Stimulated activated memory B cell treated with anti-CD40 and anti-IgM and Interleukin-4, amounts not matched to agents 10 μg/mL and 1 μg/mL and 100 μg/mL, for 72 hours (primary cell): ENCODE data around the gene ARHGAP19.

Experiments
- ATAC-seq: fragments of 150-1000 bp; cut with Tn5 transposase; 2 replicates; pipeline ENCODE4 v1.10.0; 2021
- H3K27ac Mint-ChIP-seq: one replicate; pipeline ENCODE4 v1.8.0; 2022; ENCODE audit warnings: mild to moderate bottlenecking, mixed read lengths
- H3K27me3 Mint-ChIP-seq: one replicate; pipeline ENCODE4 v1.8.0; 2022; ENCODE audit warnings: mixed read lengths
- H3K36me3 Mint-ChIP-seq: one replicate; pipeline ENCODE4 v1.8.0; 2022; ENCODE audit warnings: mixed read lengths
- H3K4me1 Mint-ChIP-seq: one replicate; pipeline ENCODE4 v1.8.0; 2022; ENCODE audit warnings: mixed read lengths
- H3K4me3 Mint-ChIP-seq: one replicate; pipeline ENCODE4 v1.8.0; 2022; ENCODE audit warnings: mild to moderate bottlenecking, moderate library complexity, mixed read lengths
- H3K9me3 Mint-ChIP-seq: one replicate; pipeline ENCODE4 v1.8.0; 2022; ENCODE audit warnings: mixed read lengths

The ARHGAP19 gene

DNA sequence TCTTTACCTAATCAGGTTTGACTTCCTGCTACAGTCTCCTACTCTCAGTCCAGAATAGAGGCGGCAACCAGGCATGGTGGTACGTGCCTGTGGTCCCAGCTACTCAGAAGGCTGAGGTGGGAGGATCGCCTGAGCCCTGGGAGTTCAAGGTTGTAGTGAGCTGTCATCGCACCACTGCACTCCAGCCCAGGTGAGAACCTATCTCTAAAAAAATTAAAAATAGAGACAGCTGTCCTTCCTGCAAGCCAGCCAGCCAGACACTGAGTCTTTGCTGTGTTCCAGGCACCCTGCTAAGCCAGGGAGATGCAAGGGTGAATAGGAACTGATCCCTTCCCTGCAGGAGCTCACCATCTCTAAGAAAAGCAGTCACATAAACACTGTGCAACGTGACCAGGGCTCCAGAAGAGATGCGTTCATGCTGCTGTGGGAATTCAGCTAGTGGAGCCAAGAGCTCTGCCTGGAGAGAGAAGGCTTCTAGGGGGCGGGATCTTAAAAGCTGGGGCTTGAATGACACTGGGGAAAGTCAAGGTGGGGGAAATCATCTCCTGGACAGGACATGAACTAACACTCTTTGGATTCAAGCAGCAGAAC lies 84.6 kb downstream of the ARHGAP19 start:
- ATAC-seq, result no peak
- Mint-ChIP-seq H3K27me3 (peaks cover 2% of the 10 kb centered on the region), H3K27ac (no peak overlapping the region), H3K9me3 (no peaks in the 10 kb centered on the region), H3K36me3 (no peaks in the 10 kb centered on the region), H3K4me3 (no peak overlapping the region), H3K4me1 (peaks cover 6% of the 10 kb centered on the region)

GRCh38 chr10:97207131-97207530 lies 85.3 kb downstream of the ARHGAP19 start:
- peaks cover 13% of the 10 kb centered on the region for H3K4me1 Mint-ChIP-seq
- no peaks in the 10 kb centered on the region for H3K9me3 Mint-ChIP-seq
- peak; percentile 21 for ATAC-seq
- peaks cover 9% of the 10 kb centered on the region for H3K27me3 Mint-ChIP-seq
- H3K4me3 Mint-ChIP-seq, result no peak overlapping the region
- no peaks in the 10 kb centered on the region for H3K36me3 Mint-ChIP-seq
- H3K27ac Mint-ChIP-seq, result no peak overlapping the region

DNA sequence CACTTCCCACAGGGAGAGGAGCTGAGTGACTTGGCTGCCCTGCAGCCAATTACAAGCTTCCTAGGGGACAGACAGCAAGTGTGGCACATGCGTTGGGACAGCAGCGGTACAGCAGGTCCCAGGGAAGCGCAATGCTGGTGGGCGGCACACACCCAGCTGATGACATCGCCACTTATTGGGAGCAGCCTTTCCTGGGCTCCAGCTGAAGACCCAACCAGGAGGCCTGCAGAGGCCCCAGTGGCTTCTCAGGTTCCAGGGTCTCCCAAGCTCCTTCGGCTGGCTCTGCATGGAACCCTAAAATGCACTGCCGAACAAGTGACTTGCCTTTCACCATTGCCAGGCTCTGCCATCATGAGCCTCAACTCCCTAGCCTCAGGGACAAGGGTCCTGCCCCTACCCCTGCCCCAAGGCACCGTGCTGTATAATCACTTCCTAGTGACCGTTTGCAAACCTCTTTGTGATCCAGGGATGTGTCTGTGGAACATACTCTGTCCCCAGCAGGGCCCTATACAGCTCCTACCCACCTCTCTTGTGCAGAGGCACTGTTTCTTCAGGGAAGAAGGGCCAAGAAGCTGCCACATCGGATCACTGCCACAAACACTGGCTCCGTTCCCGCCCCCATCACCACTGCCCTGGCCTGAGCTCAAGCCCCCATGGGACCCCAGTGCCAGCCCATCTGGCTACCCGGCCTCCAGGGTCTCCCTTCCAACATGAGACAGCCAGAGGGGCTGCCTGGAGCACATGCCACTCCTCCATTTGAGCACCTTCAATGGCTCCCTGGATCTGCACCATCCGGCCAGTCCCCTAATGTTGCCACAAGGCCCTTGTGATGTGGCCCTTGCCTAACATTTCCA lies 87.4 kb downstream of the ARHGAP19 start:
- ATAC-seq, result no peak
- peaks cover 32% of the 10 kb centered on the region for H3K4me1 Mint-ChIP-seq
- H3K4me3 Mint-ChIP-seq, result no peak overlapping the region
- no peaks in the 10 kb centered on the region for H3K36me3 Mint-ChIP-seq
- peaks cover 9% of the 10 kb centered on the region for H3K27me3 Mint-ChIP-seq
- no peaks in the 10 kb centered on the region for H3K9me3 Mint-ChIP-seq
- H3K27ac Mint-ChIP-seq, result no peak overlapping the region

DNA sequence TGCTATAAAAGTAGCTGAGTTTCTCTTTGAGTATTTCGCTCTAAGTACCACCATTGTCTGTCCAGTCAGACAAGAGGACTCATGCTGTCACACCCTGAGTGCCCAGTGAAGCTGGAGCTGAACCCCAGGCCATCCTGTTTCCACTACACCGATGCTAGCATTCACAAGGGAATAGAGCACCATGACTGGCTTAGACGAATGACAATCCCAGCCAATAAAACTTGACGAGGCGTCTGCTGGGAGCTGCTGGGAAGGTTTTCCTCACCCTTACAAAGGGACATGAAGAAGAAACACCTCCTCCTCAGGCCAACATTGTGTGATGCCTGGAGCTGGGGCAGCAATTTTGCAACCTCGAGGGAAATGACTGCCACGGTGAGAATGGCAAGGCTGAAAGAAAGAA lies 89.2 kb downstream of the ARHGAP19 start:
- H3K27ac Mint-ChIP-seq, result no peak overlapping the region
- peaks cover 40% of the 10 kb centered on the region for H3K4me1 Mint-ChIP-seq
- no peaks in the 10 kb centered on the region for H3K36me3 Mint-ChIP-seq
- no peak for ATAC-seq
- H3K27me3 Mint-ChIP-seq, result peaks cover 17% of the 10 kb centered on the region
- no peak overlapping the region for H3K4me3 Mint-ChIP-seq
- no peaks in the 10 kb centered on the region for H3K9me3 Mint-ChIP-seq

- Mint-ChIP-seq H3K36me3 (no peaks in the 10 kb centered on the region), H3K27ac (no peak overlapping the region), H3K27me3 (peaks cover 17% of the 10 kb centered on the region), H3K4me3 (no peak overlapping the region), H3K4me1 (peaks cover 46% of the 10 kb centered on the region), H3K9me3 (no peaks in the 10 kb centered on the region)
- peak; percentile 65 for ATAC-seq
These were observed 91.8 kb downstream of the ARHGAP19 start for GRCh38 chr10:97200616-97201015.

DNA sequence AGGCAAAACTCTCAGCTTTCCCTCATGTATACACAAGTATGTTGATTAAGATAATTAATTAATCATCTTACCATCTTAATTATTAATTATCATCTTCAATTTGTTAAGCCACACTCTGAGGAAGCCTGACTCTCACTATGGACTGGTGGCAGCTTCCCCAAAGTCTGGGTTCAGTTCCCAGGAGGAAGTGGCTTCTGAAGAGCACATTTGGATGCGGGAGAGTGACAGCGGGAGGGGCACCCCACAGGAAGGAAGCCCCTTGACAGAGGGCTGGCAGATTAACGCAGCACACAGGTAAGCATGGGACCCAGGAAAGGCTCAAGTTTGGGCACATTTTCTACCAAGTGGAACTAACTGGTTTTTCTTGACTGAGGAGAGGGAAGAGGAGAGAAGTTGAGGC lies 93.3 kb downstream of the ARHGAP19 start:
- peaks cover 48% of the 10 kb centered on the region for H3K4me1 Mint-ChIP-seq
- ATAC-seq, result no peak
- no peak overlapping the region for H3K27ac Mint-ChIP-seq
- no peaks in the 10 kb centered on the region for H3K9me3 Mint-ChIP-seq
- H3K36me3 Mint-ChIP-seq, result no peaks in the 10 kb centered on the region
- H3K27me3 Mint-ChIP-seq, result peaks cover 17% of the 10 kb centered on the region
- peak overlapping the region; percentile 14 for H3K4me3 Mint-ChIP-seq

DNA sequence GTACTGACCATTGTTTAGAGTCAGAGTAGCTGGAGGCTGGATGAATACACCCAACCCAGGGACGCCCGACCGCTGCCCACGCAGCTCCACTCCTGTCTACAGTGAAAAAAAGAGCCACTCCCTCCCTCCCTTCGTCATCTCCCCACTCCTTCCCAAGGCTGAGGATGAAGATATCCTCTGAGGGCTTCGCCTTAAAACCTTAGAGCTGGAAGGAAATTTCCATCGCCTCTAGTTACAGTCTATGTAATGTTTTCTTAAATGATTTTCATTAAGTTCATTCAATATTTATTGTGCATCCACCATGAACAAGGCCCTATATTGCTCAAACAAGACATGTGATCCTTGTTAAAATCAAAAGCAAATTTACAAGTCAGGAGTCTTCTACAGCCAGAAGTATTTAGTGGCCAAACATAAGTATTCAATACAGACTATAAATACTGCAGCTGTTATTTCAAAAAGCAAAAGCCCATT lies 95.4 kb downstream of the ARHGAP19 start:
- H3K27me3 Mint-ChIP-seq, result peaks cover 24% of the 10 kb centered on the region
- ATAC-seq, result no peak

GRCh38 chr10:97196223-97197029 lies 96.0 kb downstream of the ARHGAP19 start:
- ATAC-seq, result peak; percentile 88
- H3K9me3 Mint-ChIP-seq, result no peaks in the 10 kb centered on the region
- peaks cover 25% of the 10 kb centered on the region for H3K27me3 Mint-ChIP-seq

More for the DNA sequence above, 95.4 kb downstream of the ARHGAP19 start:
- Mint-ChIP-seq H3K4me1 (peaks cover 41% of the 10 kb centered on the region), H3K36me3 (no peaks in the 10 kb centered on the region), H3K9me3 (no peaks in the 10 kb centered on the region), H3K4me3 (no peak overlapping the region), H3K27ac (no peak overlapping the region)

GRCh38 chr10:97195706-97196222 lies 96.7 kb downstream of the ARHGAP19 start:
- H3K36me3 Mint-ChIP-seq, result no peaks in the 10 kb centered on the region
- ATAC-seq, result no peak
- peak overlapping the region; percentile 76 for H3K4me3 Mint-ChIP-seq
- no peaks in the 10 kb centered on the region for H3K9me3 Mint-ChIP-seq
- H3K27me3 Mint-ChIP-seq, result peaks cover 25% of the 10 kb centered on the region
- H3K4me1 Mint-ChIP-seq, result peaks cover 29% of the 10 kb centered on the region
- no peak overlapping the region for H3K27ac Mint-ChIP-seq

More at GRCh38 chr10:97196223-97197029, 96.0 kb downstream of the ARHGAP19 start:
- Mint-ChIP-seq H3K27ac (no peak overlapping the region), H3K4me1 (peaks cover 35% of the 10 kb centered on the region), H3K4me3 (peak overlapping the region; percentile 76), H3K36me3 (no peaks in the 10 kb centered on the region)

- H3K4me3 Mint-ChIP-seq, result no peak overlapping the region
- H3K27me3 Mint-ChIP-seq, result peaks cover 31% of the 10 kb centered on the region
- peaks cover 13% of the 10 kb centered on the region for H3K4me1 Mint-ChIP-seq
These were observed 99.4 kb downstream of the ARHGAP19 start for GRCh38 chr10:97192952-97193435.

DNA sequence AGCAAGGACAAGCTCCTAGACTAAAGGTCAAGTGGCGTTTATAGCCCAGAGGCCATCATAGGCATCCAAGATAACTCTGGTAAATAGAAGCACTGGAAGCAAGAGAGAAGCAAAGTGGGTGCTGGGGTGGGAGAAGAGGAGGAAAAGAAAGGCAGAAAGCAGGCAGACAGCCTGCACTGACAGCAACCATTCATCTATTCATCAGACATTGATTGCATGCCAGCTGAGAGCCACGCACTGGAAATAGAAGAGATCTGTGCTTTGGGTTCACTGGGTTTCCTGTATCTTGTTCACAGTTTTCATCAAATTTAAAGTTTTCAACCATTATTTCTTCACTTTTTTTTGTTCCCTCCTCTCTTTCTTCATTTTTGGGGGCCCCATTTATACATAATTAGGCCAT lies 102.0 kb downstream of the ARHGAP19 start:
- ATAC-seq, result no peak

More at GRCh38 chr10:97192952-97193435, 99.4 kb downstream of the ARHGAP19 start:
- H3K36me3 Mint-ChIP-seq, result no peaks in the 10 kb centered on the region
- no peak overlapping the region for H3K27ac Mint-ChIP-seq
- no peak for ATAC-seq
- H3K9me3 Mint-ChIP-seq, result no peaks in the 10 kb centered on the region

GRCh38 chr10:97188261-97188711 lies 104.2 kb downstream of the ARHGAP19 start:
- Mint-ChIP-seq H3K27me3 (peaks cover 72% of the 10 kb centered on the region), H3K36me3 (no peaks in the 10 kb centered on the region), H3K27ac (no peak overlapping the region), H3K9me3 (no peaks in the 10 kb centered on the region), H3K4me3 (no peak overlapping the region), H3K4me1 (peaks cover 14% of the 10 kb centered on the region)
- ATAC-seq, result peak; percentile 48

More for the DNA sequence above, 102.0 kb downstream of the ARHGAP19 start:
- Mint-ChIP-seq H3K36me3 (no peaks in the 10 kb centered on the region), H3K4me3 (no peak overlapping the region), H3K9me3 (no peaks in the 10 kb centered on the region), H3K27me3 (peaks cover 54% of the 10 kb centered on the region), H3K27ac (no peak overlapping the region), H3K4me1 (peaks cover 8% of the 10 kb centered on the region)

DNA sequence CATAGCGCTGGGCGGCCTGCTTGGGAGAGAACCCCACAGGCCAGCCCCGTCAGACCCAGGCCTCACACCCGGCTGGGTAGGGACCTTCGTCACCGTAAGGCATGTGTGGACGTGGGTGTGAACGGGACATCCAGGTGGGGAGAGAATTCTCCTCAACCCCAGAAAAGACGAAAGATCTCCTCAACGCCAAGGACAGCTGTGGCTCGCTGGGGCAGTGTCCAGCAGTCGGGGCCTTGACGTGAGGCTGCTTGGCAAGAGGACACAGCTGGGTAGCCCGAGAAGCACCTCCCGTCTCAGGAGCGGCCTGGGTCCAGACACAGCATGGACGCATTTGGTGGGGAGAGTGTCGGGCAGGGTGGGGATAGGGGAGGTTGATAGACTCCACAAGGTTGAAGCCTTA lies 105.5 kb downstream of the ARHGAP19 start:
- H3K4me3 Mint-ChIP-seq, result no peak overlapping the region
- H3K4me1 Mint-ChIP-seq, result peaks cover 14% of the 10 kb centered on the region
- no peak overlapping the region for H3K27ac Mint-ChIP-seq
- H3K9me3 Mint-ChIP-seq, result no peaks in the 10 kb centered on the region
- no peaks in the 10 kb centered on the region for H3K36me3 Mint-ChIP-seq
- no peak for ATAC-seq
- H3K27me3 Mint-ChIP-seq, result peaks cover 73% of the 10 kb centered on the region

GRCh38 chr10:97185326-97186058 lies 106.9 kb downstream of the ARHGAP19 start, which contains the start of gene SLIT1:
Gene SLIT1, minus strand, starts transcription at chr10:97185959. Its CDS starts 285 bp downstream, at chr10:97185674.
- Mint-ChIP-seq H3K27ac (no peak within 1 kb of the TSS), H3K4me3 (peak within 1 kb of the TSS; percentile 73)
- no peak for ATAC-seq

More at GRCh38 chr10:97185326-97186058, 106.9 kb downstream of the ARHGAP19 start, which contains the start of gene SLIT1:
- Mint-ChIP-seq H3K36me3 (no peaks in the 10 kb centered on the region), H3K4me1 (peaks cover 14% of the 10 kb centered on the region), H3K27me3 (peaks cover 81% of the 10 kb centered on the region), H3K9me3 (no peaks in the 10 kb centered on the region)
